ENCODE results near the gene TRPM4.
"Not testable (repeated sequence)": the region's sequence is repeated elsewhere in the genome, so short reads cannot be mapped to it uniquely, and the experiment has no call there.

Gene TRPM4

GRCh38 chr19:49180659-49181058 is 23.1 kb downstream of the TRPM4 start:
- no peak overlapping the region for H2AFZ ChIP-seq (ENCODE audit: low read length)
- H3K36me3 ChIP-seq (replicated peaks; ENCODE audit: insufficient read depth, low read length), result no peaks in the 10 kb centered on the region
- no peak overlapping the region for H3K4me3 ChIP-seq (ENCODE audit: low read length)
- peaks cover 54% of the 10 kb centered on the region for H3K27me3 ChIP-seq (replicated peaks; ENCODE audit: insufficient read depth, low read length)
- no peak overlapping the region for H3K4me2 ChIP-seq (ENCODE audit: low read depth, low read length)
- no peak overlapping the region for H3K27ac ChIP-seq (ENCODE audit: low read length)
- no peaks in the 10 kb centered on the region for H3K4me1 ChIP-seq (ENCODE audit: low read length)
- H3K79me2 ChIP-seq (ENCODE audit: low read length), result no peaks in the 10 kb centered on the region
- TF ChIP-seq EZH2 (optimal IDR thresholded peaks at IDR 0.05; ENCODE audit: low read depth, low read length), result no peak
- TF ChIP-seq EZH2phosphoT487 (IDR thresholded peaks at IDR 0.05; ENCODE audit: low read length), result no peak
- DNase-seq, result no peak
- H4K20me1 ChIP-seq (ENCODE audit: insufficient read depth, low read length), result no peaks in the 10 kb centered on the region
- H3K9ac ChIP-seq (ENCODE audit: low read length), result no peak overlapping the region
- no peaks in the 10 kb centered on the region for H3K9me3 ChIP-seq (replicated peaks; ENCODE audit: insufficient read depth, low read length)
- no peaks in the 10 kb centered on the region for H3K9me2 ChIP-seq (replicated peaks; ENCODE audit: insufficient read depth, low read length)
- no peaks in the 10 kb centered on the region for H3F3A ChIP-seq (ENCODE audit: insufficient read depth, low read length)

- H3K4me1 ChIP-seq (ENCODE audit: low read length); H3K4me3 ChIP-seq (ENCODE audit: low read length); H3F3A ChIP-seq (ENCODE audit: insufficient read depth, low read length); H3K9me2 ChIP-seq (replicated peaks; ENCODE audit: insufficient read depth, low read length); H3K36me3 ChIP-seq (replicated peaks; ENCODE audit: insufficient read depth, low read length); H3K9ac ChIP-seq (ENCODE audit: low read length); H2AFZ ChIP-seq (ENCODE audit: low read length); H3K27ac ChIP-seq (ENCODE audit: low read length); H3K9me3 ChIP-seq (replicated peaks; ENCODE audit: insufficient read depth, low read length); H4K20me1 ChIP-seq (ENCODE audit: insufficient read depth, low read length); H3K4me2 ChIP-seq (ENCODE audit: low read depth, low read length); DNase-seq; H3K79me2 ChIP-seq (ENCODE audit: low read length): not testable (repeated sequence)
- H3K27me3 ChIP-seq (replicated peaks; ENCODE audit: insufficient read depth, low read length), result peaks cover 46% of the 10 kb centered on the region
Measured at GRCh38 chr19:49182010-49182847, 24.6 kb downstream of the TRPM4 start.

- no peaks in the 10 kb centered on the region for H3K9me2 ChIP-seq (replicated peaks; ENCODE audit: insufficient read depth, low read length)
- H3K36me3 ChIP-seq (replicated peaks; ENCODE audit: insufficient read depth, low read length), result no peaks in the 10 kb centered on the region
- TF ChIP-seq CTCF (IDR thresholded peaks at IDR 0.05; ENCODE audit: low read length) (no peak), EZH2 (optimal IDR thresholded peaks at IDR 0.05; ENCODE audit: low read depth, low read length) (no peak), EZH2phosphoT487 (IDR thresholded peaks at IDR 0.05; ENCODE audit: low read length) (no peak)
- H3K4me3 ChIP-seq (ENCODE audit: low read length), result no peak overlapping the region
- H4K20me1 ChIP-seq (ENCODE audit: insufficient read depth, low read length), result no peaks in the 10 kb centered on the region
- H3K4me1 ChIP-seq (ENCODE audit: low read length), result no peaks in the 10 kb centered on the region
- no peak overlapping the region for H3K9ac ChIP-seq (ENCODE audit: low read length)
- H2AFZ ChIP-seq (ENCODE audit: low read length), result no peak overlapping the region
- H3F3A ChIP-seq (ENCODE audit: insufficient read depth, low read length), result no peaks in the 10 kb centered on the region
- H3K79me2 ChIP-seq (ENCODE audit: low read length), result no peaks in the 10 kb centered on the region
- H3K27ac ChIP-seq (ENCODE audit: low read length), result no peak overlapping the region
- no peaks in the 10 kb centered on the region for H3K9me3 ChIP-seq (replicated peaks; ENCODE audit: insufficient read depth, low read length)
- peaks cover 40% of the 10 kb centered on the region for H3K27me3 ChIP-seq (replicated peaks; ENCODE audit: insufficient read depth, low read length)
- peak overlapping the region; percentile 34; the same call in 1 of the 2 replicates for H3K4me2 ChIP-seq (ENCODE audit: low read depth, low read length)
- DNase-seq, result no peak
Measured at GRCh38 chr19:49182848-49183375, 25.3 kb downstream of the TRPM4 start.

- no peak overlapping the region for H3K27ac ChIP-seq (ENCODE audit: low read length)
- H3K9me3 ChIP-seq (replicated peaks; ENCODE audit: insufficient read depth, low read length), result no peaks in the 10 kb centered on the region
- no peaks in the 10 kb centered on the region for H3K9me2 ChIP-seq (replicated peaks; ENCODE audit: insufficient read depth, low read length)
- peaks cover 45% of the 10 kb centered on the region for H3K27me3 ChIP-seq (replicated peaks; ENCODE audit: insufficient read depth, low read length)
- H3F3A ChIP-seq (ENCODE audit: insufficient read depth, low read length), result no peaks in the 10 kb centered on the region
- DNase-seq, result no peak
- H3K9ac ChIP-seq (ENCODE audit: low read length), result no peak overlapping the region
- no peaks in the 10 kb centered on the region for H3K36me3 ChIP-seq (replicated peaks; ENCODE audit: insufficient read depth, low read length)
- H3K79me2 ChIP-seq (ENCODE audit: low read length), result no peaks in the 10 kb centered on the region
- no peak overlapping the region for H3K4me3 ChIP-seq (ENCODE audit: low read length)
- TF ChIP-seq CTCF (IDR thresholded peaks at IDR 0.05; ENCODE audit: low read length), result no peak
- TF ChIP-seq EZH2phosphoT487 (IDR thresholded peaks at IDR 0.05; ENCODE audit: low read length), result no peak
- TF ChIP-seq EZH2 (optimal IDR thresholded peaks at IDR 0.05; ENCODE audit: low read depth, low read length), result no peak
- H2AFZ ChIP-seq (ENCODE audit: low read length), result no peak overlapping the region
- no peaks in the 10 kb centered on the region for H4K20me1 ChIP-seq (ENCODE audit: insufficient read depth, low read length)
- H3K4me1 ChIP-seq (ENCODE audit: low read length), result no peaks in the 10 kb centered on the region
- no peak overlapping the region for H3K4me2 ChIP-seq (ENCODE audit: low read depth, low read length)
Measured at GRCh38 chr19:49186108-49186507, 28.5 kb downstream of the TRPM4 start.

Measured in MM.1S (cell line).